GM12878 (cell line): Measurements from ENCODE around the gene DEXI. TPM values are rescaled to one million over a fixed set of nuclear protein-coding genes. Genes with fewer than 3 reads are reported as not detected.

ENCODE experiments used
- BACH1 ChIP-seq: fragments of 450-650 bp; IDR thresholded peaks from 2 replicates; pipeline ENCODE4 v1.6.1; 2017; ENCODE audit warnings: mild to moderate bottlenecking, borderline replicate concordance
- CTCF ChIP-seq, 3 experiments: IDR thresholded peaks in 2 of 3; conservative IDR thresholded peaks in 1 of 3; 2 replicates each; pipeline ENCODE4 v1.5.1; 2011; ENCODE audit warnings: low read depth in 3 of 3, low read length in 3 of 3, mild to moderate bottlenecking in 3 of 3, control low read depth in 2 of 3, moderate library complexity in 2 of 3, inconsistent platforms in 1 of 3, mixed read lengths in 1 of 3; ENCODE audit not compliant: control insufficient read depth in 2 of 3, insufficient read depth in 1 of 3; ENCODE audit errors: extremely low read depth in 1 of 3
- GATAD2B ChIP-seq: fragments of 450-650 bp; conservative IDR thresholded peaks from 2 replicates; pipeline ENCODE4 v1.6.1; 2017; ENCODE audit warnings: low read depth, mild to moderate bottlenecking, moderate library complexity
- HDAC6 ChIP-seq: fragments of 200-600 bp; sonication (generic); IDR thresholded peaks from one replicate; pipeline ENCODE4 v1.8.0; 2017; ENCODE audit warnings: antibody characterized with exemption; ENCODE audit not compliant: unreplicated experiment
- IRF3 ChIP-seq: fragments of 450-650 bp; IDR thresholded peaks from 2 replicates; pipeline ENCODE4 v1.6.1; 2014; ENCODE audit warnings: mild to moderate bottlenecking
- KLF5 ChIP-seq: fragments of 450-650 bp; IDR thresholded peaks from 2 replicates; pipeline ENCODE4 v1.6.1; 2014; ENCODE audit warnings: mild to moderate bottlenecking; ENCODE audit not compliant: partially characterized antibody
- MTA3 ChIP-seq: IDR thresholded peaks from 2 replicates; pipeline ENCODE4 v1.6.1; 2012; ENCODE audit warnings: low read length, inconsistent platforms, borderline replicate concordance
- POU2F2 ChIP-seq: IDR thresholded peaks from 3 replicates; pipeline ENCODE4 v1.6.1; 2011; ENCODE audit warnings: low read depth, mild to moderate bottlenecking, low read length, borderline replicate concordance
- PRDM15 ChIP-seq: fragments of 450-650 bp; formaldehyde crosslinking; IDR thresholded peaks from 2 replicates; pipeline ENCODE4 v1.4.0; 2020; ENCODE audit warnings: mild to moderate bottlenecking, moderate library complexity
- RB1 ChIP-seq: fragments of 450-650 bp; formaldehyde crosslinking; IDR thresholded peaks from 2 replicates; pipeline ENCODE4 v1.6.1; 2017; ENCODE audit warnings: mild to moderate bottlenecking, borderline replicate concordance
- RUNX3 ChIP-seq: IDR thresholded peaks from 2 replicates; pipeline ENCODE4 v1.6.1; 2012; ENCODE audit warnings: low read length, inconsistent platforms
- SKIL ChIP-seq: fragments of 450-650 bp; IDR thresholded peaks from 2 replicates; pipeline ENCODE4 v1.6.1; 2017; ENCODE audit warnings: mild to moderate bottlenecking, low read depth, inconsistent platforms; ENCODE audit not compliant: poor library complexity, severe bottlenecking
- SMAD1 ChIP-seq: fragments of 450-650 bp; IDR thresholded peaks from 2 replicates; pipeline ENCODE4 v1.6.1; 2018; ENCODE audit warnings: mild to moderate bottlenecking, low read depth; ENCODE audit not compliant: partially characterized antibody
- SUZ12 ChIP-seq: fragments of 200-600 bp; sonication (generic); IDR thresholded peaks from one replicate; pipeline ENCODE4 v1.6.1; 2018; ENCODE audit warnings: antibody characterized with exemption, mild to moderate bottlenecking; ENCODE audit not compliant: unreplicated experiment
- USF1 ChIP-seq: IDR thresholded peaks from 2 replicates; pipeline ENCODE4 v1.6.1; 2011; ENCODE audit warnings: borderline replicate concordance, low read depth, mild to moderate bottlenecking, moderate library complexity, mixed read lengths, low read length; ENCODE audit not compliant: insufficient read depth; ENCODE audit errors: extremely low read length
- ZBTB33 ChIP-seq: fragments of 450-650 bp; IDR thresholded peaks from 2 replicates; pipeline ENCODE4 v1.6.1; 2017; ENCODE audit warnings: mild to moderate bottlenecking
- polyA plus RNA-seq, 11 experiments: library from polyadenylated mRNA; depleted of rRNA in 4 of 11; unstranded in 6 of 11; stranded (reverse) in 5 of 11; fragments of >200 nt; fragmentation: Nextera tagmentation in 4 of 11; fragmentation: Illumina TruSeq in 1 of 11; extraction: Ambion mirVana in 4 of 11; extraction: Trizol in 1 of 11; gene quantifications; 1 replicate in 1 of 11; 2 replicates in 10 of 11; pipeline versions ENCODE4 v1.2.1 to v1.2.3, GENCODE V29; 2011 to 2016; ENCODE audit warnings: inconsistent platforms in 2 of 11, missing spikeins in 2 of 11, low read depth in 1 of 11
- total RNA-seq, 4 experiments: library from RNA; depleted of rRNA in 3 of 4; stranded (reverse); fragments of >200 nt in 3 of 4; fragmentation: Illumina TruSeq in 1 of 4; extraction: Trizol in 1 of 4; gene quantifications; 2 replicates each; pipeline versions ENCODE4 v1.2.1 to v1.2.3, GENCODE V29; 2013 to 2021

Gene DEXI
- total and polyA plus RNA-seq, 10 of the 15 experiments (the other 5 are each of a cell fraction or from before 2014, with no cell fraction given): 1.4 to 26.3 (median 18.4) TPM

GRCh38 chr16:10942352-10943063 is at the start of gene DEXI (continued):
- TF ChIP-seq CTCF (IDR thresholded peaks at IDR 0.05 in 2 of 3, conservative IDR thresholded peaks at IDR 0.05 in 1 of 3; ENCODE audit: control insufficient read depth in 2 of 3, extremely low read depth in 1 of 3, insufficient read depth in 1 of 3, low read depth in 3 of 3, low read length in 3 of 3) (peak in 1 of 3 experiments; percentile 9; a peak in 1 of 6 replicates), SKIL (no peak), BACH1 (no peak; the same call in 1 of the 2 replicates), RUNX3 (0 out of 2 replicates have a peak, but pooled peaks have one; percentile 4), PRDM15 (CRISPR knock-in tag) (no peak), USF1 (no peak), GATAD2B (no peak), IRF3 (no peak), RB1 (no peak), ZBTB33 (no peak), POU2F2 (no peak), HDAC6 (no peak), KLF5 (no peak), MTA3 (no peak), SMAD1 (no peak), SUZ12 (no peak)
